ENCODE data around the gene KRT2.

The KRT2 gene

GRCh38 chr12:52662093-52662917, 10.3 kb upstream of the KRT2 start:
- DNase-seq: no peak

DNA sequence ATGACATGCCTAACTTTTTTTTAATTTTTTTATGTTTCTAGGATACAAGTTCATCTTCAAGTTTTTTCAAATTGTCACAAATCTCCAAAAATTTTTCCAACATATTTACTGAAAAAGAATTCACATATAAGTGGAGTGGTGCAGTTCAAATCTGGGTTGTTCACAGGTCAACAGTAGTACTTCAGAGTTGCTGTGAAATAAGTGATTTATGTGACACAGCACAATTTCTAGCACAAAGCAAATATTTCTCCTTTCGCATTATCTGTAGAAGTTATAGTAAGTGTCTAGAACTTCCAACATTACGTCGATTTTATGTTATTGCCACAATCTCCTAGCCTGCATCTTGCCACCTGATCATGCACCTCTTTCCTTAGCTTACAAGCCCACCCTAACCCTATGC, 9.7 kb upstream of the KRT2 start:
- DNase-seq: no peak

- no peak for DNase-seq
These were observed 9.0 kb upstream of the KRT2 start for GRCh38 chr12:52660934-52661499.

DNA sequence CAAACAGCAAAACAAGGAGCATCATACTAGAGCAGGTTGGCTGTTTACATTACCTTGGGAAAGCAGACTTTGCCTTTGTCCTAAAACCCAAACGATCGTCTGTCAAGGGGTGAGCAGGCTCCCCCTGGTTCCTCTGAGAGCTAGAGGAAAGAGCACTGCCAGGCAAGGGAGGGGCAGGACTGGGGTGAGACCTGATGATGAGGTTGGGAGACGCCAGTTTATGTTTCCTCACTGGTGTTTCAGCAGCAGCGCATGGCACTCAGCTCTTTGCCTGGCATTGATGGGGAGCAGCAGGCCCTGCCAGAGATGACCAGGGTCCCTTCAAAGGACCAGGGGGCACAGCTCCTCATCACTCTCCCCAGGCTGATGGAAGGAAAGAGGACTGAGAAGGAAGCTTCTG, 7.9 kb upstream of the KRT2 start:
- no peak for DNase-seq

DNA sequence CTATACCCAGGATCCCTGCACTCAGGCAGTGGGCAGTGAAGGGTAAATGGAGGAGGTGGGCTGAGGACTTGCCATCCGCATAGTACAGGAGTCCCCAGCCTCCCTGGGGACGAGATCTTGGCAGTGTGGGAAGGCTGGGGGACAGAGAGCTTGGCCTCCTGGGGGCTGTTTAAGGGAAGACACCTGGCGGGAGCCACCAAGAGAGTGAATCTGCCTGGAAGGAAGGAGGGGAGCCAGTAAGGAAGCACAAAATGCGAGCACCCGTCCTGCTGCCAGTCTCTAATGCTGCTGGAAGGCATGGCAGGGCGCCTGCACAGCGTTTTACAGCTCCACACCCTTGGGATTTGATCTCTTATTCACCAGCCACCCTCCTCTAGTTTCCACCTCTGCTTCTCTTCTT, 7.4 kb upstream of the KRT2 start:
- no peak for DNase-seq

- no peak for DNase-seq
These were observed 6.2 kb upstream of the KRT2 start for GRCh38 chr12:52658196-52658595.

DNA sequence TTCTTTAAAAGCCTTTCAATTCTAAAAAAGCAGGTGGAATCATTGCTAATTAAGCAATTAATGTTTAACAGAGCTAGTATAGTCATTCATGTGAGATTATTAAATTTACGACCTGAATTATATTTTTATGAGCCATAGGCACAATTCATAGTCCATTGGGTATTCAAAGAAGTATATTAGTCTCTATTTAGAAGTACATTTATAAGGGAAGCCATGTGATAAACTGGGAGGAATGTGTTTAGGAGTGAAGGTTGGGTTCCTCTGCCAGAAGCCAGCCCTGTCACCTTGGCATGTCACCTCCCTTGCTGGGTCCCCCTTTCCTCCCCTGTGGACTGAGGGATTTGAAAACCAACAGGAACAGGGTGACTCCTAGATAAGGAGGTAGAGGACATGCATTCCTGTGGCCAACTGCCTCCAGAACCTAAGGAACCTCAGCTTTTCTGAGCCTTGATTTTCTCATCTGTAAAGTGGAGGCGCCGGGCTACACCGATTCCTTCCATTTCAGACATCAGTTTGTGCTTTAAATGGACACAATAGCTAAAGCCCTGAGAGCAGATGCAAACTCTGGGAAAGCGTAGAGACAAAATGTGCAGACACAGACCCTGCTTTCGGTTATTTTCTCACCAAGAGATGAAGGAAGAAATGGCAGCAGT, 5.4 kb upstream of the KRT2 start:
- no peak for DNase-seq

- DNase-seq: no peak
These were observed 4.6 kb upstream of the KRT2 start for GRCh38 chr12:52656616-52657015.

- DNase-seq: no peak
These were observed 3.7 kb upstream of the KRT2 start for GRCh38 chr12:52655720-52656124.

GRCh38 chr12:52655251-52655650, 3.2 kb upstream of the KRT2 start:
- DNase-seq: no peak

DNA sequence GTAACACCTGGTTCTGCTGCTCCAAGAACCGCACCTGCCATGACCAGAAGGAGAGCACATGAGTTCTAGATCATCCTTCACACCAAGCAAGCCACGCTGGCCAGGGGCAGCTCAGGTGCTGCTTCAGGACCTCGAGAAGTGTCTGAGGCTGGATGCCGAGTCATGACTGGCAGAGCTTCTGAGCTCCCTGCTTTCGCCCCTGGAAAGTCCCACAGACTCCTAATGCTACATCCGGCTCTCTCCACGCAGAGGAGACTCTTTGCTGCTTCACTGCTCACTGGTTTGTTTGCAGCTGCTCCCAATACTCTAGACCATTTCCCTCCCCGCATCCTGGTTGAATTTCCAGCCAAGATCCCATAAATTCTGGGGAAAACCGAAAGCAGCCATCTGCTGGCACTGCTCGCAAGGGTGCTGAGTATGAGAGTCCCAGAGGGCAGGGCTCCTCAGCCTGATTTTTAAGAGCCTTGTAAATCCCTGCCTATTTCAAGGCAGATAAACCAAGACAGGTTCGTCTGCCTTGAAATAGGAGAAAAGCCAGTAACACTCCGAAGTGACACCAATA, 1.4 kb downstream of the KRT2 start:
- DNase-seq: no peak

DNA sequence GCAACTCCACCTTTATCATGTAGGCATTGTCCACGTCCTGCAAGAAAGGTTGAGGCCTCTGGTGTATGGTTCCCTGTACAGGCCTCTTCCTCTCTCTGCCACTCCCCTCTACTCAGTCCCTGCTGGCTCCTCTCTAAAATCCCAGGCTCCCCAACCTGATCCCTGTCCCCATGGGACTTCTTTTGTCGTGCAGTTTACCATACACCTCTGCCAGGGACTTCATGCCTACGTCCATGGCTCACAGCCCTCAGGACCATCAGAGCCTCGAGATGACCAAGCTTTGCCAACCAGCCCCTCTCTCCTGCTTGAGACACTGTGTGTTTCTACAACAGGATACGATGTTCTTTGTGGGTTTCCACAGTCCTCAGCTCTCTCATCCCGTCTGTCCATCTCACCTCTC, 2.9 kb downstream of the KRT2 start:
- no peak for DNase-seq

DNA sequence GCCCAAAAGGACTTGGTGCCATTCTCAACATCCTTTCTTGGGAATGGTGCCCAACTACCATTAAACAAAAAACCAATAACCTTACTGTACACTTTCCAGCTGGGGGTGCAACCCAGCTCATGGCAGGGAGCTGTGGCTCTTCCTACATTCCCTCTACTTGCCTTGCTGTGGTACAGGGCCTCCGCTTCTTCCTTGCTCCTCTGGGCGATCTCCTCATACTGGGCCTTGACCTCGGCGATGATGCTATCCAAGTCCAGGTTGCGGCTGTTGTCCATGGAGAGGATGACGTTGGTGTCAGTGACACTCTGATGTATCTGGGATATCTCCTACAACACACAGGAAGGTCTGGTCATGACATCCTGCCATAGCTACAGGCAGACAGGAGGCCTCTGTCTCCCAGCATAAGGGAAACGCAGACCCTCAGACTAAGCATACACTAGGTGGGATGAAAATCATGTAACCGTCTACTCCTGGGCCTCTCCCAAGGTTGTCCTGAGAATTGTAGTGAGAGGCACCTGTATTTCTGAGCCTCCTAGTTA, 3.9 kb downstream of the KRT2 start:
- DNase-seq: no peak

DNA sequence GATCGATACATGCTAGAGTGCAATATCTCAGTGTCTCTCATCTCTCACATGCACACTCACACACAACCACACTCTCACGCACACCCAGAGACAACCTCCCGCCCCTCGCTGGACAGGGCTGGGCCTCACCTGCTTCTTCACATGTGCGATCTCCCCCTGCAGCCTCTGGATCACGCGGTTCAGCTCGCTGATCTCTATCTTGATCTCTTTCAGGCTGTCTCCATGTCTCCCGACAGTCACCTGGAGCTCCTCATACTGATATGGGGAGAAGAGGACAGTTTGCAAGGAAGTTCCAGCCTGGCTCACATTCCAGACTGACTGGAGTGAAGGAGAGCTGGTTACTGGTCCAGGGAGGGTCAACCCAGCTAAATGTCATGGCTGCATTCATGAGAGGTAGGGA, 4.4 kb downstream of the KRT2 start:
- no peak for DNase-seq

DNA sequence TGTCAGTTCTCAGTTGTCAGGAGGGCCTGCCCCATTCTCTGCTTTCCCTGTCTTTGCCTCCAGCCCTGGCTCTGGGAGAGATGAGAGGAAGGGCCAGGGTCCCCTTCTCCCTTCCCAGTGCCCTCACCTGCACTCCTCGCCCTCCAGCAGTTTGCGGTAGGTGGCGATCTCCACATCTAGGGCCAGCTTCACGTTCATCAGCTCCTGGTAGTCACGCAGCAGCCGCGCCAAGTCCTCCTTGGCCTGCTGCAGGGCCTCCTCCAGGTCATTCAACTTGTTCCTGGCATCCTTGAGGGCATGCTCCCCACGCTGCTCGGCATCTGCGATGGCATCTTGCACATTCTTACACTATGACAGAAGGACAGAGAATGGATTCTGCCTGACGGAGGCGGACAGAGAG, 5.4 kb downstream of the KRT2 start:
- DNase-seq: no peak

- no peak for DNase-seq
These were observed 6.0 kb downstream of the KRT2 start for GRCh38 chr12:52645982-52646381.

DNA sequence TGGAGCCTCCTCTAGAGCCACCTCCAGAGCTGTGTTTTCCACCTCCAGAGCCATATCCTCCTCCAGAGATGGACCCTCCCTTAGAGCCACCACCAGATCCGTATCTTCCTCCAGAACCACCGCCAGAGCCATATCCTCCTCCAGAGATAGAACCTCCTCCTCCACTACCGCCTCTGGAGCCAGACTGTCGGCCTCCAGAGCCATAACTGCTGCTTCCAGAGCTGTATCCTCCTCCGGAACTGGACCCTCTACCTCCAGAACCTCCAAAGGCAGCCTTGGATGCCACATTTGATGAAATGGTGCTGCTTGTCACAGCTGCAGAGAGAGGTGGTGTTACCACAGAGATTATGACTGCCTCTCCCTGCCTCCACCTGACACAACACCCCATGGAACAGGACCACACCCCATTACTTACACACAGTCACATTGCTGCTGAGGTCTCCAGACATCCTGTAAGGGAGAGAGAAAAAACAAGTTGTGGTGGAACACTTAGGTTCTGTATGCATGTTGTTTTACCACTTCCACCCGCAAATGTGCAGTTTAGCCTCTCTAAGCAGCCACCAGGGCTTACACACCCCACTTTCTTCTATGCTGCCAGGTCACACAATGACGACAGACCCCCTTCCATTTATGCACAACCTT, 6.8 kb downstream of the KRT2 start:
- no peak for DNase-seq

DNA sequence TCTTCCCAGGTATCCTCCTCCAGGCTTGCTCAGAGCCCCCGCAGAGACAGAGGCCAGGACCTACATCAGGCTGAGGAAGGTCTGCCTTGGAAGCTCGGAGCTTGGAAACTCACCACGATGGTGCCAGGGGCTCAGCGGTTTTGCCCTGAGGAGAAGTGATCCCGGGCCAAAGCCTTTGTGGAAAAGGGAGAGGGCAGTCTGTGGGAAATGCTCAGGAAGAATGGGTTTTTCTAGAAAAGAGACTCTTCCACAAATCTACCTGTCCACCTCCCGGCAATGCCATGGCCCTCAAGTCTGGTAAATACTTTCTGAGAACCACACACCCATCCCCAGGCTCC, 8.0 kb downstream of the KRT2 start:
- DNase-seq: no peak

- DNase-seq: no peak
These were observed 8.6 kb downstream of the KRT2 start for GRCh38 chr12:52643233-52644077.

DNA sequence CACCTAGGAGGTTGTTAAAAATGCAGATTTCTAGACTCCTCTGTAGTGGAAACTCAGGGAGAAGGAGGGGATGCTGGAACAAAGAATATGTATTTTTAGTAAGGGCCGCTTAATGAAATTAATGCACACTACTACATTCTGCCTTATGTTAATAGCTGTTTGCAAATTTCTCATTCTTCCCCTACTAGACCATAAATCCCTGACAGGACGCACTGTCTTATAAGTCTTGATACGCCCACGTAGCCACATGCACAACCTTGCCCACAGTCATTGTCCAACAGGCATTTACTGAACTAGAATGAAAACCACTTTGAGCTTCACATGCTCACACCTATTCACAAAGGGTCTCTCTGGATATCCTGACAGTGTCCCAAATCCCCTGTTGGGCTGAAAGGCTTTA, 10.5 kb downstream of the KRT2 start:
- DNase-seq: no peak

DNA sequence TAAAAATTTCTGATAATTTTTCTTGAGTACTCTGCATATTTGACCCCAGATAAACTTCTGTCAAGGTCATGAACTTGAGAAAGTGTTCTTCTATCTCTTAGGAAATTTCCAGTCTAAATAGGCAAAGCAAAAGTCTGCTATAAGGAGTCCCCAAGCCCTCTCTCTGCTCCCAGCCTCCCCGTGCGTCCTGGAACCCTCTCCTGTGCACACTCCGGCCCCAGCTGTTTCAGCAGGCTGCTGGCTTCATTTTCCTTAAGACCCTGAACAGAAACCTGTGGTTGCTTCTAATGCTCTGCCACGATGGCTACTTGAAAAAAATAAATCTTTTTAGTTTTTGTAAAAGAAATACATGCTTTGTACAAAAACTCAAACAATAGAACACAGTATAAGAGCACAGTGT, 14.7 kb downstream of the KRT2 start:
- no peak for DNase-seq

DNA sequence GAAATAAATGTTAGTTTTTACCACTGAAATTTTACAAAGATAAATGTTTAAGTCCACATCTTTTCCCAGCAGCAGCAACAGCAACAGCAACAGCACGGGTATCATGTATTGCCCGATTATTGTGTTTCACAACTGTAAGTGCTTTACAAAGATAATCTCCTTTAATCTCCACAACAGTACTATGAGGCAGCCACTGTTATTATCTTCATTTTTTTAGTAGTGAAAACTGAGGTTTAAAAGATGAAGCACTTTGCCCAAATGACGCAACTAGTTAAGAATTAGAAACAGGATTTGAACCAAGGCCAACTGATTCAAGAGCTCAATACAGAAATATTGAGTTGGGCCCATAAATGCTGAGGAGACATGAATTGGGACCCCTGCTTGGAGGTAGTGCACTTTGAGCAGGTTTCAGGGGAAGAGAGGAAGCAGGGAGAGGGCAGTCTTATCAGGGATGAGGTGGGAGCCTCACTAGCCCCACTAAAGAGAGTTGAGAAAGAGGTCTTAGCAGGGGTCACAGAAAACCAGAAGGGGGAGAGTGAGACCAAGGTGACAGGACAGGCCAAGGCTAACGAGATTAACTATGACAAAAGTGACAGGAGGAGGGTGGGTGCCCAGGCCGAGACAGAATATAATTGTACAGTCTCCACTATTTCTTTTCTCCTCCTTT, 15.3 kb downstream of the KRT2 start:
- no peak for DNase-seq
